Left kidney (tissue), 8 donors: ENCODE results near the gene OPN1MW2. TPM values are rescaled to one million over a fixed set of nuclear protein-coding genes. Genes with fewer than 3 reads are reported as not detected.
"Not testable (repeated sequence)": the region's sequence is repeated elsewhere in the genome, so short reads cannot be mapped to it uniquely, and the experiment has no call there.

Experiments used
- DNase-seq: peaks from one replicate; pipeline ENCODE4 v3.0.0-alpha.2; 2013
- long read RNA-seq, 8 donors: transcript quantifications; one replicate each; lab custom pipeline, GENCODE V29; 2026
- polyA plus RNA-seq: library from polyadenylated mRNA; unstranded; fragments of 120-200 nt; gene quantifications from one replicate; pipeline ENCODE4 v1.2.1, GENCODE V29; 2013; ENCODE audit not compliant: insufficient read length

Gene OPN1MW2
- not detected for polyA plus RNA-seq
- long read RNA-seq, donor 1 = 0 reads
- long read RNA-seq, donor 2 = 0 reads
- long read RNA-seq, donor 3 = 0 reads
- long read RNA-seq, donor 4 = 0 reads
- long read RNA-seq, donor 5 = 0 reads
- long read RNA-seq, donor 6 = 0 reads
- long read RNA-seq, donor 7 = 0 reads
- long read RNA-seq, donor 8 = 0 reads

DNA sequence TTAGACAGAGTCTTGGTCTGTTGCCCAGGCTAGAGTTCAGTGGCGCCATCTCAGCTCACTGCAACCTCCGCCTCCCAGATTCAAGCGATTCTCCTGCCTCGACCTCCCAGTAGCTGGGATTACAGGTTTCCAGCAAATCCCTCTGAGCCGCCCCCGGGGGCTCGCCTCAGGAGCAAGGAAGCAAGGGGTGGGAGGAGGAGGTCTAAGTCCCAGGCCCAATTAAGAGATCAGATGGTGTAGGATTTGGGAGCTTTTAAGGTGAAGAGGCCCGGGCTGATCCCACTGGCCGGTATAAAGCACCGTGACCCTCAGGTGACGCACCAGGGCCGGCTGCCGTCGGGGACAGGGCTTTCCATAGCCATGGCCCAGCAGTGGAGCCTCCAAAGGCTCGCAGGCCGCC is at the start of gene OPN1MW2:
Gene OPN1MW2 (plus strand): TSS at position 301 of the 400 bp plus-strand sequence. CDS start 60 bp downstream, at position 361.
- not testable (repeated sequence) for DNase-seq

DNA sequence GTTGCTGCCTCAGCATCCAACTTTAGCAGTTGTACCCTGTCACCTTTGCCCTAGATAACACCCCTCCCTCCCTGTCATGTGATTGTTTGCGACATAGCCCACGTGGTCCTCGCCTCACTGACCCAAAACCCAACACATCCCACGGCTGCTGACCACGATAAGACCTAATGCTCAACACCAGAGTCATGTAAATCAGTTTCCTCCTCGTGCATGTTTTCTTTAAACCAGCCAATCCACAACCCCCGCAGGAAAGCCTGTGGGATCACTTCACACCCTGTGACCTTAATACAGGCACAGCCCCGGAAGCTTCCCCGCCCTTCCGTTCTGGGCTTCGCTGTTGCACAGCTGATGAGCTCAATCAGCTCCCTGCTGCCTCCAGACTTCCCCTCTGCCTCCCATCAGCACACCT is 47.0 kb upstream of the OPN1MW2 start:
- DNase-seq = not testable (repeated sequence)

DNA sequence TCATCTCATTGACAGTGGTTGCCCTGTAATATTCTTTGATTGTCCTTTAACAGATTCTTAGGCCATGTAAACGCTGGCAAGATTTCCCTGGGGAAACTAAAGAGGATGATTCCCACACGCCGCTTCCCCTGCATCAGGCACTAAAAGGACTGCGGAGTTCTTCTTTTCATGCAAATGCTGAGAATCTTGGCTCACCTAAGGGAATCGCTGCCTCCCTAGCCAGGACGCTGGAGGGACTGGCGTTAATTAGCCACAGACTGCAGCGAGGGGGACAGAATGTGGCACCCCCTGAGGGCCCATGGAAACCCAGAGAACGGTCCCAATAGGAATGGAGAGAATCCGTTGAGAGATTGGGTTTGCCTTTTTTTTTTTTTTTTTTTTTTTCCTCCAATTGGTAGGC is 45.2 kb upstream of the OPN1MW2 start:
- DNase-seq = not testable (repeated sequence)

DNA sequence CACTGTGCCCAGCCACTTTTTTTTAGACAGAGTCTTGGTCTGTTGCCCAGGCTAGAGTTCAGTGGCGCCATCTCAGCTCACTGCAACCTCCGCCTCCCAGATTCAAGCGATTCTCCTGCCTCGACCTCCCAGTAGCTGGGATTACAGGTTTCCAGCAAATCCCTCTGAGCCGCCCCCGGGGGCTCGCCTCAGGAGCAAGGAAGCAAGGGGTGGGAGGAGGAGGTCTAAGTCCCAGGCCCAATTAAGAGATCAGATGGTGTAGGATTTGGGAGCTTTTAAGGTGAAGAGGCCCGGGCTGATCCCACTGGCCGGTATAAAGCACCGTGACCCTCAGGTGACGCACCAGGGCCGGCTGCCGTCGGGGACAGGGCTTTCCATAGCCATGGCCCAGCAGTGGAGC is 37.3 kb upstream of the OPN1MW2 start, which contains the start of gene OPN1MW:
Gene OPN1MW (plus strand): TSS at position 301 of the 400 bp plus-strand sequence. CDS start 82 bp downstream, at position 383.
- DNase-seq = not testable (repeated sequence)

DNA sequence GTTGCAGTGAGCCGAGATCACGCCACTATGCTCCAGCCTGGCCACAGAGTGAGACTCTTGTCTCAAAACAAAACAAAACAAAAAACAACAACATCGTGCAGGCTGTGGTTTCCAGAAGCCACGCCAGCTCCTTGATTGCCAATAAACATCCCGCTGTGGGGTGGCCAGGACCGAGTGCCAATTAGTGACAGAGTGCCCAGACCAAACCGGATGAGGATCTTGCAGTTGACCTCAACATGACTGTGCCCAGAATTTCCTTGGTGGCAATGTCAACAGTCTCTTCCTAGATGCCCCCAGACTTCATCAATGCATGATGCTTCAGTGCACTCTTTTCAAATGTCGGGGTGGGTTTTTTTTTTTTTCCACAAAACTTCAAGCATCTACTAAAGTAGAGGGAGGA is 35.8 kb upstream of the OPN1MW2 start:
- not testable (repeated sequence) for DNase-seq

DNA sequence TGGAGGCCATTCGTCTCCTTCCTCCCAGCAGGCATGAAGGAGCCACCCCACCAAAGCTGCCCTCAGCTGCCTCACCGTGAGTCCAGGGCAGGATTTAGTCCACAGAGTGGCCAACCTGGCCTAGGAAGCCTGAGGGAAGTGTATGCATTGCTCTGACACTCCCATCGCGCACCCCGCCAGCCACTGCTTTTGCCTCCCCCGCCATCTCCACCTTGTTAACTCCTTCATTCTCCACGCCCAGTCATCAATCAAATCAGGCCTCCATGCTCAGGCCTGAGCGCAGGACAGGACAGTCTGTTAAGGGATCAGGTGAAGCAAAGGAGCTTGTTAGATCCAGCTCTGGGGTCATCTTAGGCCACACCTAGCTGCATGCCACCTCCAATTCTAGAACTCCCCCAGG is 26.7 kb upstream of the OPN1MW2 start:
- DNase-seq = not testable (repeated sequence)

DNA sequence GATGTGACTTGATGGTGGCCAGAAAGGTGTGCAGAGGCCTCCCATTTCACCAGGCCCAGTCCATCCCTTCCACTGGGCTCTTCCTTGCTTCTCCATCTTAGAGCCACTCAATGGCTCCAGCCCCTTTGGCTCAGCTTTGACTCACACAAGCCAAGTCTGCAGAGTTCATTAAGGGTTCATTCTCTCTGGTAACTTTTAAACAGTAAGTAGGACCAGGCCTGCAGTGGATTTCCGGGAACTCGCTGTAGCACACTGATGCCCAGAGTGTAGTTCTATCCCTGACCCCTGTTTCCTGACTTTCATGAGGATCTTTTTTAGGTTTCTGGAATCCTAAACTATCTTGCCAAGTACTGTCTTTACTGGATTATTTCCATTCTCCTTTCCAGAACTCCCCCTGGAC is 25.2 kb upstream of the OPN1MW2 start:
- DNase-seq = not testable (repeated sequence)

DNA sequence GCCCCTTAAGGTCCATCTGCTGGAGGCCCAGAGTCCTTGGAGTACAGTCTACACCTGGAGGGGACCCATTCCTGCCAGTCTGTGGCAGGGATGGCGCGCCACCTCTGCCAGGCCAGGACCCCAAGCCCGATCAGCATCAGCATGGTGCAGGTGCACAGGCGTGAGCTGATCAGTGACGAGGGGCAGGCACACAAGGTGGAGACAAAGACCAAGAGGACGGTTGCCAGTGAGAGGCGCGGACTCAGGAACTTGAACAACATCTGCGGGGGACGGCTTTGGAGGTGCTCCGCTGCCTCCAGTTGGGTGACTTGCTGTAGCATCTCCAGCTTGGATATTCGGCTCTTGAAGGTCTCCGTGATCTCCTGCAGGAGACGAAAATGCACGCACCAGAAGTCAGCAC is 23.1 kb upstream of the OPN1MW2 start:
- DNase-seq = not testable (repeated sequence)

DNA sequence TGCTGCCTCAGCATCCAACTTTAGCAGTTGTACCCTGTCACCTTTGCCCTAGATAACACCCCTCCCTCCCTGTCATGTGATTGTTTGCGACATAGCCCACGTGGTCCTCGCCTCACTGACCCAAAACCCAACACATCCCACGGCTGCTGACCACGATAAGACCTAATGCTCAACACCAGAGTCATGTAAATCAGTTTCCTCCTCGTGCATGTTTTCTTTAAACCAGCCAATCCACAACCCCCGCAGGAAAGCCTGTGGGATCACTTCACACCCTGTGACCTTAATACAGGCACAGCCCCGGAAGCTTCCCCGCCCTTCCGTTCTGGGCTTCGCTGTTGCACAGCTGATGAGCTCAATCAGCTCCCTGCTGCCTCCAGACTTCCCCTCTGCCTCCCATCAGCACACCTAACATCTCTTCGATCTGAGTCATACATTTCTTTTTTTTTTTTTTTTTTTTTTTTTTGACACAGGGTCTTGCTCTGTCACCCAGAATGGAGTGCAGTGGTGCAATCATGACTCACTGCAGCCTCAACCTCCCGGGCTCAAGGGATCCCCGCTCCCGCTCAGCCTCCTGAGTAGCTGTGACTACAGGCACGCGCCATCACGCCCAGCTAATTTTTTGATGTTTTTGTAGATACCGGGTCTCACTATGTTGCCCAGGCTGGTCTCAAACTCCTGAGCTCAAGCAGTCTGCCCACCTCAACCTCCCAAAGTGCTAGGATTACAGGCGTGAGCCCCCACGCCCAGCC is 9.7 kb upstream of the OPN1MW2 start:
- DNase-seq = not testable (repeated sequence)

DNA sequence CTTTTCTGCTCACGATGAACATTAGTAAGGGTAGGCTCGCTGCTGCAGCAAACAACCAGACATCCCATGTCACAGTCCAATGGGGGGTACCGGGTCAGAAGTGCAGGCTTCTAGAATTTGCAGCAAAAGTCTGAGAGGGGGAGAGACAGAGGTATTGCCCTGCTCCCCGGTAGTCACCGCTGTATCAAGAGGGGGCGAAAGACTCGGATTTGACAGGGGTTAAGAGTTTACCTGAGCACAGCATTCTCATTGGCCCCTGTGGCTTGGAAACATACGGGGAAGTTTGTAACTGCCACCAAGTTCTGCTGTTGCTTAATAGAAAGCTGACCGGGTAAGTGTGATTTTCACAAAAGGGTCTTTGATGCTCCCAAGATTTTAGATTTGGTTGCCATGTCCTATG is 8.5 kb upstream of the OPN1MW2 start:
- not testable (repeated sequence) for DNase-seq

DNA sequence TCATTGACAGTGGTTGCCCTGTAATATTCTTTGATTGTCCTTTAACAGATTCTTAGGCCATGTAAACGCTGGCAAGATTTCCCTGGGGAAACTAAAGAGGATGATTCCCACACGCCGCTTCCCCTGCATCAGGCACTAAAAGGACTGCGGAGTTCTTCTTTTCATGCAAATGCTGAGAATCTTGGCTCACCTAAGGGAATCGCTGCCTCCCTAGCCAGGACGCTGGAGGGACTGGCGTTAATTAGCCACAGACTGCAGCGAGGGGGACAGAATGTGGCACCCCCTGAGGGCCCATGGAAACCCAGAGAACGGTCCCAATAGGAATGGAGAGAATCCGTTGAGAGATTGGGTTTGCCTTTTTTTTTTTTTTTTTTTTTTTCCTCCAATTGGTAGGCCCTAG is 8.1 kb upstream of the OPN1MW2 start:
- DNase-seq = not testable (repeated sequence)

DNA sequence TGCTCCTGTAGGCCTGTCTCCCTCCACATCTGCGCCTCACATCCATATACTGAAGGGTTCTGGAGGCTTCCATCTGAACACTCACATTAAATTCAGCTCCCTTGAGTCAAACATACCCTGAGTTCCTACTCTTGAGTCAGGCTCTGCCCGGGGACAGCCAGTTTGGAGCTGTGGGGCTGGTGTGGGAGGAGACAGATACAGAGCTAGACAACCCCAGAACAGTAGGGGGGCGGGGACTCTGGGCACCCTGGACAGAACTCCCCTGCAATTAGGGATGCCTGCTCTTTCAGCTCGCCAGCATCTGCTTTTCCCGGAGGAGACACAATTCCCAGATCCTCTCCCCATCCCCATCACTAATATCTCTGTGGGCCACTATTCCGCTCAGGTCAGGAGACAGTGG is 5.7 kb downstream of the OPN1MW2 start:
- DNase-seq = not testable (repeated sequence)

DNA sequence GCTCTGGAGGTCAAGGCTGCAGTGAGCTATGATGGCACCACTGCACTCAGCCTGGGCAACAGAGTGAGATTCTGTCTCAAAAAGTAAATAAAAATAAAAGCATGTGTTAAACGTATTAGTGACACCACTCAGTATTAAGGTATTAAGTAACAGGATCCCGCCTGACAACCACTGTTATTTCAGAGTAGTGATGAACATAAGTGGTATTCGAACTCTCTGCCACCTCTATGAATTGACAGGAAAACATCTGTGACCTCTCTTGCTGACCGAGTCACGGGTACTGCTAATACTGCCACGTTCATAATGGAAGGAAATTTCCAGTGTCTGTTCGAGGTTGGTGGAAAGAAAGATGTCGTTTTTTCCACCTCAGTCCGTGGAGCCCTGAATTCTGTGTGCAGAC is 7.2 kb downstream of the OPN1MW2 start:
- DNase-seq = not testable (repeated sequence)

DNA sequence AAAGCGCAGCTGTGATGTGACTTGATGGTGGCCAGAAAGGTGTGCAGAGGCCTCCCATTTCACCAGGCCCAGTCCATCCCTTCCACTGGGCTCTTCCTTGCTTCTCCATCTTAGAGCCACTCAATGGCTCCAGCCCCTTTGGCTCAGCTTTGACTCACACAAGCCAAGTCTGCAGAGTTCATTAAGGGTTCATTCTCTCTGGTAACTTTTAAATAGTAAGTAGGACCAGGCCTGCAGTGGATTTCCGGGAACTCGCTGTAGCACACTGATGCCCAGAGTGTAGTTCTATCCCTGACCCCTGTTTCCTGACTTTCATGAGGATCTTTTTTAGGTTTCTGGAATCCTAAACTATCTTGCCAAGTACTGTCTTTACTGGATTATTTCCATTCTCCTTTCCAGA is 11.9 kb downstream of the OPN1MW2 start:
- not testable (repeated sequence) for DNase-seq

DNA sequence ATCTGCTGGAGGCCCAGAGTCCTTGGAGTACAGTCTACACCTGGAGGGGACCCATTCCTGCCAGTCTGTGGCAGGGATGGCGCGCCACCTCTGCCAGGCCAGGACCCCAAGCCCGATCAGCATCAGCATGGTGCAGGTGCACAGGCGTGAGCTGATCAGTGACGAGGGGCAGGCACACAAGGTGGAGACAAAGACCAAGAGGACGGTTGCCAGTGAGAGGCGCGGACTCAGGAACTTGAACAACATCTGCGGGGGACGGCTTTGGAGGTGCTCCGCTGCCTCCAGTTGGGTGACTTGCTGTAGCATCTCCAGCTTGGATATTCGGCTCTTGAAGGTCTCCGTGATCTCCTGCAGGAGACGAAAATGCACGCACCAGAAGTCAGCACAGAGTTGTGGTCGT is 14.1 kb downstream of the OPN1MW2 start:
- DNase-seq = not testable (repeated sequence)

DNA sequence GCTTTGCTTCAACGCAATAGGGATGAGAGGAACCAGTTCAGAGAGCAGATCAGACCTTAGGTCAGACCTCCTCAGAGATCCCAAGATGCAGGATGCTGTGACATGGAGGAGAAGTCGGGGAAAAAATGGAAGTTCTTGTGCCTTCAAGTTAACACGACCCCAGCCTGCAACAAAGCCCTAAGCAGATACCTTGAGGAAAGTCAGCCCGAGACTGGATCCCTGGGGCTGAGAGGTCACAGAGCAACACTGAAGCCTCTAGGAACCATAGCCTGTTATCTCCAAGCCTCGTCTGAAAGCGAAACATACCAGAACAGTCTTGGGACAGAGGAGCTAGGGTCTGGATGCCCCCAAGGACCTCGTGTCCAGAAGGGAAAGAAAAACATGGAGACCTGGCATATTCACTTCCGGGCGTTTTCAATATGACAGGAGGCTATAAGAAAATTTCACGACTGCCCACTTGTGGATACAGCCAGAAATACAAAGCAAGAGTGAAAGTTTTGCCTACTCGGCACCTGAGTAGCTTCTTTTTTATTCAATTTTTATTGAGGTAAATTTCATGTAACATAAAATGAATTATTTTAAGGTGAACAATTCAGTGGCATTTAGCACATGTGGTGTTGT is 19.5 kb downstream of the OPN1MW2 start:
- not testable (repeated sequence) for DNase-seq

DNA sequence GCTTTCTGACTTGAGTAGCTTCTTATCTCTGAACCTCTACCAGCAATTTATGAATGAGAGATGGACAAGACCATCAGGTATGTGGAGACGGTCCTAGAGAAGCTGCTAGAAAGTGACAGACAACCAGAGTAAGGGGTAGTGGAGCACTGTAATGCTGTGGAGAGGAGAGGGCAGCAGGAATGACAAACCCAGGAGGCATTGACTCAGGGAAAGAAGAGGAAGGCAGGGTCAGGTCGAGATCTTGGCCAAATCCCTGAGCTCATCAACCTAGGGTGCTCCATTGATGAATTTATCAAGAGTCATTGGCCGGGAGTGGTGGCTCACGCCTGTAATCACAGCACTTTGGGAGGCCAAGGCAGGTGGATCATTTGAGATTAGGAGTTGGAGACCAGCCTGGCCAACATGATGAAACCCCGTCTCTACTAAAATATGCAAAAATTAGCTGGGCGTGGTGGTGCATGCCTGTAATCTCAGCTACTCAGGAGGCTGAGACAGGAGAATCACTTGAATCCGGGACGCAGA is 20.5 kb downstream of the OPN1MW2 start:
- DNase-seq = not testable (repeated sequence)

DNA sequence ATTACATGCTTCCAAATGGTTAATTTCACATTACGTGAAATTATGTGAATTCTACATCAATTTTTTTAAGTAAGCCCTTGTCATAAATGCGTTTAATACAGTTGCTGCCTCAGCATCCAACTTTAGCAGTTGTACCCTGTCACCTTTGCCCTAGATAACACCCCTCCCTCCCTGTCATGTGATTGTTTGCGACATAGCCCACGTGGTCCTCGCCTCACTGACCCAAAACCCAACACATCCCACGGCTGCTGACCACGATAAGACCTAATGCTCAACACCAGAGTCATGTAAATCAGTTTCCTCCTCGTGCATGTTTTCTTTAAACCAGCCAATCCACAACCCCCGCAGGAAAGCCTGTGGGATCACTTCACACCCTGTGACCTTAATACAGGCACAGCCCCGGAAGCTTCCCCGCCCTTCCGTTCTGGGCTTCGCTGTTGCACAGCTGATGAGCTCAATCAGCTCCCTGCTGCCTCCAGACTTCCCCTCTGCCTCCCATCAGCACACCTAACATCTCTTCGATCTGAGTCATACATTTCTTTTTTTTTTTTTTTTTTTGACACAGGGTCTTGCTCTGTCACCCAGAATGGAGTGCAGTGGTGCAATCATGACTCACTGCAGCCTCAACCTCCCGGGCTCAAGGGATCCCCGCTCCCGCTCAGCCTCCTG is 28.0 kb downstream of the OPN1MW2 start:
- DNase-seq = not testable (repeated sequence)

DNA sequence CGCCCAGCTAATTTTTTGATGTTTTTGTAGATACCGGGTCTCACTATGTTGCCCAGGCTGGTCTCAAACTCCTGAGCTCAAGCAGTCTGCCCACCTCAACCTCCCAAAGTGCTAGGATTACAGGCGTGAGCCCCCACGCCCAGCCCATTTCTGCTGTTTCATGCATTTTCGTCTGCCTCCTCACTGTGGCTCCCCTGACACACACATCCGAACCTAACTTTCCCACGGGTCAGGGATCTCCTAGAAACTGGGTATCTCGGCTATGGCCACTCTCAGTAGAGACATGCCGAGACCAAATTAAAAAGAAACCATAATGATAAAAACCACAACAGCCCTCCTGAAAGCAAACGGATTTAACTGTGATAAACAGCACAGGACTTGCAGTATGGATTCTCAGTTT is 28.5 kb downstream of the OPN1MW2 start:
- not testable (repeated sequence) for DNase-seq

DNA sequence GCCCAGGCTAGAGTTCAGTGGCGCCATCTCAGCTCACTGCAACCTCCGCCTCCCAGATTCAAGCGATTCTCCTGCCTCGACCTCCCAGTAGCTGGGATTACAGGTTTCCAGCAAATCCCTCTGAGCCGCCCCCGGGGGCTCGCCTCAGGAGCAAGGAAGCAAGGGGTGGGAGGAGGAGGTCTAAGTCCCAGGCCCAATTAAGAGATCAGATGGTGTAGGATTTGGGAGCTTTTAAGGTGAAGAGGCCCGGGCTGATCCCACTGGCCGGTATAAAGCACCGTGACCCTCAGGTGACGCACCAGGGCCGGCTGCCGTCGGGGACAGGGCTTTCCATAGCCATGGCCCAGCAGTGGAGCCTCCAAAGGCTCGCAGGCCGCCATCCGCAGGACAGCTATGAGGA is 37.7 kb downstream of the OPN1MW2 start, which contains the start of gene OPN1MW3:
Gene OPN1MW3 (plus strand): TSS at position 301 of the 400 bp plus-strand sequence. CDS start 38 bp downstream, at position 339.
- DNase-seq = not testable (repeated sequence)

DNA sequence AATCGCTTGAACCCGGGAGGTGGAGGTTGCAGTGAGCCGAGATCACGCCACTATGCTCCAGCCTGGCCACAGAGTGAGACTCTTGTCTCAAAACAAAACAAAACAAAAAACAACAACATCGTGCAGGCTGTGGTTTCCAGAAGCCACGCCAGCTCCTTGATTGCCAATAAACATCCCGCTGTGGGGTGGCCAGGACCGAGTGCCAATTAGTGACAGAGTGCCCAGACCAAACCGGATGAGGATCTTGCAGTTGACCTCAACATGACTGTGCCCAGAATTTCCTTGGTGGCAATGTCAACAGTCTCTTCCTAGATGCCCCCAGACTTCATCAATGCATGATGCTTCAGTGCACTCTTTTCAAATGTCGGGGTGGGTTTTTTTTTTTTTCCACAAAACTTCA is 39.2 kb downstream of the OPN1MW2 start:
- DNase-seq = not testable (repeated sequence)

DNA sequence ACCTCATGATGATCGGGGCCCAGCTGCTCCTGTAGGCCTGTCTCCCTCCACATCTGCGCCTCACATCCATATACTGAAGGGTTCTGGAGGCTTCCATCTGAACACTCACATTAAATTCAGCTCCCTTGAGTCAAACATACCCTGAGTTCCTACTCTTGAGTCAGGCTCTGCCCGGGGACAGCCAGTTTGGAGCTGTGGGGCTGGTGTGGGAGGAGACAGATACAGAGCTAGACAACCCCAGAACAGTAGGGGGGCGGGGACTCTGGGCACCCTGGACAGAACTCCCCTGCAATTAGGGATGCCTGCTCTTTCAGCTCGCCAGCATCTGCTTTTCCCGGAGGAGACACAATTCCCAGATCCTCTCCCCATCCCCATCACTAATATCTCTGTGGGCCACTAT is 43.5 kb downstream of the OPN1MW2 start:
- DNase-seq = not testable (repeated sequence)
